Endodermal cell (in vitro differentiated cells): Measurements from ENCODE around the gene TPM4. TPM values are rescaled to one million over a fixed set of nuclear protein-coding genes. Genes with fewer than 3 reads are reported as not detected.
A peak's percentile ranks its signal among the peaks of the same experiment; 100 is the strongest.
"Not testable (repeated sequence)": the region's sequence is repeated elsewhere in the genome, so short reads cannot be mapped to it uniquely, and the experiment has no call there.

Source experiments
- DNase-seq: peaks from one replicate; pipeline ENCODE4 v3.0.0-alpha.2; 2017
- H3K27ac ChIP-seq: 2 replicates; pipeline ENCODE4 v1.5.1; 2013; ENCODE audit warnings: mild to moderate bottlenecking, low read depth, low read length, moderate library complexity
- H3K27me3 ChIP-seq: 2 replicates; pipeline ENCODE4 v1.6.1; 2013; ENCODE audit warnings: mild to moderate bottlenecking, low read length, moderate library complexity; ENCODE audit not compliant: insufficient read depth, control insufficient read depth, poor library complexity, severe bottlenecking
- H3K36me3 ChIP-seq: 2 replicates; pipeline ENCODE4 v1.7.0; 2013; ENCODE audit warnings: mild to moderate bottlenecking, low read length, moderate library complexity; ENCODE audit not compliant: control insufficient read depth, insufficient read depth
- H3K4me1 ChIP-seq: one replicate; pipeline ENCODE4 v1.7.0; 2013; ENCODE audit warnings: low read length; ENCODE audit not compliant: control insufficient read depth, insufficient read depth
- H3K4me3 ChIP-seq: 2 replicates; pipeline ENCODE4 v1.5.1; 2013; ENCODE audit warnings: mild to moderate bottlenecking, low read length, moderate library complexity
- H3K9ac ChIP-seq: 2 replicates; pipeline ENCODE4 v1.6.1; 2013; ENCODE audit warnings: mild to moderate bottlenecking, low read length, moderate library complexity; ENCODE audit not compliant: poor library complexity, severe bottlenecking; ENCODE audit errors: extremely low read depth
- H3K9me3 ChIP-seq: 2 replicates; pipeline ENCODE4 v1.6.1; 2013; ENCODE audit warnings: mild to moderate bottlenecking, low read length, moderate library complexity; ENCODE audit not compliant: control insufficient read depth
- H3K27ac Mint-ChIP-seq: 2 replicates; pipeline ENCODE4 v1.8.0; 2020; ENCODE audit warnings: mixed read lengths
- H3K27me3 Mint-ChIP-seq: 2 replicates; pipeline ENCODE4 v1.8.0; 2021; ENCODE audit warnings: mild to moderate bottlenecking, mixed read lengths; ENCODE audit not compliant: insufficient read depth
- H3K36me3 Mint-ChIP-seq: 2 replicates; pipeline ENCODE4 v1.8.0; 2020; ENCODE audit warnings: low read depth, mixed read lengths
- H3K4me1 Mint-ChIP-seq: 2 replicates; pipeline ENCODE4 v1.8.0; 2020; ENCODE audit warnings: mixed read lengths
- H3K4me3 Mint-ChIP-seq: 2 replicates; pipeline ENCODE4 v1.8.0; 2020; ENCODE audit warnings: mild to moderate bottlenecking, moderate library complexity, mixed read lengths
- H3K9me3 Mint-ChIP-seq: 2 replicates; pipeline ENCODE4 v1.8.0; 2020; ENCODE audit warnings: mild to moderate bottlenecking, mixed read lengths
- CTCF ChIP-seq: fragments of 200-600 bp; sonication (generic); conservative IDR thresholded peaks from 2 replicates; pipeline ENCODE4 v1.5.0; 2021; ENCODE audit warnings: antibody characterized with exemption, mild to moderate bottlenecking
- WGBS, 2 experiments: methylation state at CpG; one replicate each; pipeline versions ENCODE4 v1.1.5 to v1.1.7; 2013; ENCODE audit warnings: missing lambda C conversion rate in 2 of 2, mixed read lengths in 1 of 2; ENCODE audit not compliant: insufficient coverage in 1 of 2, insufficient read length in 1 of 2; 5-methylcytosine and 5-hydroxymethylcytosine counted together
- long read RNA-seq, 4 experiments: library from polyadenylated mRNA in 2 of 4; library from RNA in 1 of 4; library from capped mRNA in 1 of 4; stranded (forward) in 3 of 4; unstranded in 1 of 4; transcript quantifications; one replicate each; pipeline ENCODE4 v2.0.0, GENCODE V29; 2020 to 2021; ENCODE audit warnings: inconsistent platforms in 1 of 4
- polyA plus RNA-seq, 2 experiments: library from polyadenylated mRNA; stranded (reverse); fragments of 50-300 nt; gene quantifications; one replicate each; pipeline ENCODE4 v1.2.3, GENCODE V29; 2013
- total RNA-seq, 2 donors: library from RNA; stranded (reverse); fragmentation: NEBNext Ultra II Directional in 1 of 2; extraction: Animal tissue kit (Norgen Biotek cat#: 25700) in 1 of 2; gene quantifications; 2 replicates in 1 of 2; 3 replicates in 1 of 2; pipeline ENCODE4 v1.2.1, GENCODE V29; 2021

Gene TPM4
- total RNA-seq = 100 to 1,000 TPM; 387 to 437 TPM
- polyA plus RNA-seq (2013, experiment 1 of 2) = 485 TPM
- polyA plus RNA-seq (2013, experiment 2 of 2) = 534 TPM
- long read RNA-seq, experiment 1, transcript TPM4-201 (8 exons, 2,666 nt) = minor isoform, 33 of 208 reads
- long read RNA-seq, experiment 1, transcript TPM4-213 (1 exons, 2,672 nt) = major isoform, 46 of 208 reads
- long read RNA-seq, experiment 1, partial matches to known transcripts = 90 of 208 reads
- long read RNA-seq, experiment 1, other reads (novel, unspliced or antisense) = 39 of 208 reads
- long read RNA-seq, experiment 2, transcript TPM4-201 (8 exons, 2,666 nt) = major isoform, 947 of 1,034 reads
- long read RNA-seq, experiment 2, transcript TPM4-213 (1 exons, 2,672 nt) = minor isoform, 19 of 1,034 reads
- long read RNA-seq, experiment 2, partial matches to known transcripts = 35 of 1,034 reads
- long read RNA-seq, experiment 2, other reads (novel, unspliced or antisense) = 33 of 1,034 reads
- long read RNA-seq, experiment 3, transcript TPM4-213 (1 exons, 2,672 nt) = minor isoform, 16 of 1,797 reads
- long read RNA-seq, experiment 3, transcript TPM4-201 (8 exons, 2,666 nt) = major isoform, 1,722 of 1,797 reads
- long read RNA-seq, experiment 3, partial matches to known transcripts = 13 of 1,797 reads
- long read RNA-seq, experiment 3, other reads (novel, unspliced or antisense) = 46 of 1,797 reads
- long read RNA-seq, experiment 4, transcript TPM4-201 (8 exons, 2,666 nt) = minor isoform, 25 of 80 reads
- long read RNA-seq, experiment 4, transcript TPM4-213 (1 exons, 2,672 nt) = major isoform, 43 of 80 reads
- long read RNA-seq, experiment 4, partial matches to known transcripts = 5 of 80 reads
- long read RNA-seq, experiment 4, other reads (novel, unspliced or antisense) = 7 of 80 reads

- peaks cover 24% of the 10 kb centered on the region for H3K4me1 Mint-ChIP-seq
Observed at GRCh38 chr19:16076154-16076957, at the start of gene TPM4. Gene TPM4 (plus strand): TSS chr19:16076495. CDS start chr19:16076566, 71 bp downstream.

GRCh38 chr19:16026756-16027155 lies 49.5 kb upstream of the TPM4 start:
- Mint-ChIP-seq H3K4me1 (no peaks in the 10 kb centered on the region), H3K36me3 (no peaks in the 10 kb centered on the region), H3K4me3 (no peak overlapping the region), H3K27me3 (no peaks in the 10 kb centered on the region), H3K9me3 (peaks cover 65% of the 10 kb centered on the region), H3K27ac (no peak overlapping the region)
- no peak overlapping the region for H3K9ac ChIP-seq
- no peak for TF ChIP-seq CTCF
- 73 to 79% methylated on average over 6 to 7 of the region's 7 CpGs for WGBS, 2 experiments
- no peak overlapping the region for H3K27ac ChIP-seq
- H3K9me3 ChIP-seq = no peaks in the 10 kb centered on the region
- H3K4me1 ChIP-seq = no peaks in the 10 kb centered on the region
- no peaks in the 10 kb centered on the region for H3K36me3 ChIP-seq
- no peak for DNase-seq
- no peak overlapping the region for H3K4me3 ChIP-seq
- no peaks in the 10 kb centered on the region for H3K27me3 ChIP-seq

More at GRCh38 chr19:16076154-16076957, at the start of gene TPM4:
- 0 to 2% methylated on average over 10 to 100 of the region's 101 CpGs for WGBS, 2 experiments
- H3K36me3 Mint-ChIP-seq = peaks cover 23% of the 10 kb centered on the region
- Histone ChIP-seq H3K4me3 (peak within 1 kb of the TSS; percentile 95), H3K27ac (peak within 1 kb of the TSS; percentile 95), H3K9ac (peak within 1 kb of the TSS; percentile 99), H3K4me1 (peaks cover 3% of the 10 kb centered on the region), H3K36me3 (peaks cover 33% of the 10 kb centered on the region), H3K9me3 (no peaks in the 10 kb centered on the region), H3K27me3 (no peaks in the 10 kb centered on the region)
- peak within 1 kb of the TSS; percentile 97 for H3K27ac Mint-ChIP-seq
- H3K4me3 Mint-ChIP-seq = peak within 1 kb of the TSS; percentile 84
- no peaks in the 10 kb centered on the region for H3K27me3 Mint-ChIP-seq
- no peak for TF ChIP-seq CTCF
- H3K9me3 Mint-ChIP-seq = no peaks in the 10 kb centered on the region
- DNase-seq = peak; percentile 96

GRCh38 chr19:16027528-16027927 lies 48.8 kb upstream of the TPM4 start:
- H3K4me3 Mint-ChIP-seq = no peak overlapping the region
- H3K4me1 Mint-ChIP-seq = no peaks in the 10 kb centered on the region
- no peaks in the 10 kb centered on the region for H3K27me3 ChIP-seq
- DNase-seq = no peak
- no peaks in the 10 kb centered on the region for H3K36me3 Mint-ChIP-seq
- peaks cover 66% of the 10 kb centered on the region for H3K9me3 Mint-ChIP-seq
- no peaks in the 10 kb centered on the region for H3K9me3 ChIP-seq
- TF ChIP-seq CTCF = no peak
- H3K36me3 ChIP-seq = no peaks in the 10 kb centered on the region
- no peak overlapping the region for H3K27ac ChIP-seq
- no peaks in the 10 kb centered on the region for H3K27me3 Mint-ChIP-seq
- H3K9ac ChIP-seq = no peak overlapping the region
- no peak overlapping the region for H3K27ac Mint-ChIP-seq
- 82 to 88% methylated on average over 3 to 6 of the region's 6 CpGs for WGBS, 2 experiments
- no peaks in the 10 kb centered on the region for H3K4me1 ChIP-seq
- no peak overlapping the region for H3K4me3 ChIP-seq

- not testable (repeated sequence) for H3K9me3 ChIP-seq, H3K27ac Mint-ChIP-seq, H3K4me3 ChIP-seq, H3K4me3 Mint-ChIP-seq, H3K27me3 Mint-ChIP-seq, H3K27me3 ChIP-seq, H3K4me1 ChIP-seq, H3K36me3 ChIP-seq, H3K4me1 Mint-ChIP-seq, H3K9ac ChIP-seq, H3K27ac ChIP-seq, H3K36me3 Mint-ChIP-seq, DNase-seq
- 84 to 95% methylated on average over 8 to 12 of the region's 12 CpGs for WGBS, 2 experiments
- H3K9me3 Mint-ChIP-seq = peaks cover 65% of the 10 kb centered on the region
Observed at GRCh38 chr19:16030155-16030554, 46.1 kb upstream of the TPM4 start.
